GM12892 (cell line): ENCODE results near the gene COL23A1.

Source experiments
- POLR2A ChIP-seq: IDR thresholded peaks from 2 replicates; pipeline ENCODE4 v1.6.1; 2011; ENCODE audit warnings: low read depth, low read length, control low read depth
- POLR2AphosphoS5 ChIP-seq: IDR thresholded peaks from 2 replicates; pipeline ENCODE4 v1.6.1; 2011; ENCODE audit warnings: low read depth, low read length, control low read depth

- TF ChIP-seq POLR2AphosphoS5 (0 out of 2 replicates have a peak, but pooled peaks have one; percentile 28), POLR2A (peak; percentile 71; the same call in 1 of the 2 replicates)
These were observed 357.9 kb downstream of the COL23A1 start, which contains the start of gene PHYKPL for GRCh38 chr5:178232124-178232919.
